SIG-M5 (cell line): Measurements from ENCODE around the gene LRFN5.
"Not testable (repeated sequence)": the region's sequence is repeated elsewhere in the genome, so short reads cannot be mapped to it uniquely, and the experiment has no call there.

Source experiments
- DNase-seq: peaks from one replicate; lab custom pipeline; 2025; lab: John Stamatoyannopoulos, UW

The LRFN5 gene

DNA sequence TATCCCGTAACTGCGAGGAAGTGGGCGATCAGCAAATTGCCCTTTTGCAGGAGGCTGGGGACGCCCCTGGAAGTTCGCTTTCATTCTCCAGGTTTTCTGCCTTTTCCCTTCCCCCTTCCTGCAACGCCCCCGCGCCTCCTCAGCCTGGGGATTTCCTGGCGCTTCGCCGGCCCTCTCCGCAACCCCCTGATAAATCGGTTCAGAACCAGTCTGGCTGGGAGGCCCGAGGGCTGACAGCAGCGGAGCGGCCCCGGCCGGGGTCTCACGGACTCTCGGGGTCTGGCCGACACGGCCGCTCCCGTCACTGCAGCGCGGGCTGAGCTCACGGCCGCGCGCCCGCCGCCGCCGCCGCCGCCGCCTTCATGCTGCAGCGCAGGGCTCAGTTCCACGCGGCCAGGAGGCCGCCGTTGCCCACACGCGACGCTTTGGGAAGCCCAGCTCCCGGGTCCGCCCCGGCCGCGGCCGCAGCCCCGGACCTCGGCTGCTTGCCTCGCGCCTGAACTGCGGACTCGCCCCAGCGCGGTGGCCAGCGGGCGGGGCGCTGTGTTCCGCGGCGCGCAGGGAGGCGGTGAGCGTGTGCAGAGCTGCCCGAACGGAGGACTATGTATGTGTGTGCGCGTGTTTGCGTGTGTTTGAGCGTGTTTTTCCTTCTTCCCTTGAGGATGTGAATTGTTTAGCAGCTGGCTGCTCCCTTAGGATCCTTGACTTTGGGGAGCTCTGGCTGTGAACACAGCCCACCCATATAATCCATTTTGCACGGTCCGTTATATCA, at the start of gene LRFN5:
LRFN5 (plus strand) TSS at position 345 of the 772 bp plus-strand sequence.
- DNase-seq = no peak

DNA sequence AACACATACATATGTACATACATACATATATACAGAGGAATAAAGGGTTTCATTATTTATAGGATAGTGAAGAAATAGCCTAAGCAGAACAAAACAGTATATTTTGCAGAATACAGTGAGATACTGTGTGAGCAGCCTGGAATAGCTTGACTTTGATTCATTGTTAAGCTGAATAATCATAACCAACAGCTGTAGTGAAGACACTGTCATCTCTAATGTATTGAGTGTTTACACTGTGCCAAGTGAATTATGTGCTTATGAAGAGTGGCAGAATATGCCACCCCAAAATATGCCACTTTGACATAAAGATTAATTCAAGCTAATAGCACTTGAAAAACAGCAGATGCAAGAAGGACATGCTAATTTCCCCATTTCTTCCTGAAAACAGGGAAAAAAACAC, 48.2 kb upstream of the LRFN5 start:
- DNase-seq = no peak

DNA sequence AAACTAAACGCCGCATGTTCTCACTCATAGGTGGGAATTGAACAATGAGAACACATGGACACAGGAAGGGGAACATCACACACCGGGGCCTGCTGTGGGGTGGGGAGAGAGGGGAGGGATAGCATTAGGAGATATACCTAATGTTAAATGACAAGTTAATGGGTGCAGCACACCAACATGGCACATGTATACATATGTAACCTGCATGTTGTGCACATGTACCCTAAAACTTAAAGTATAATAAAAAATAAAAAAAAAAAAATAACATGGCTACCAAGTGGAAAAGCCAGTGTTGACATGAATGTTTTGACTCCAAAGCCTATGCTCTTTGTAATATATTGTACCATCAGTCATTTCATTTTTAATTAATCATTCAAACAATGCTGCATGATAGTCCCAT, 39.8 kb upstream of the LRFN5 start:
- DNase-seq = not testable (repeated sequence)

DNA sequence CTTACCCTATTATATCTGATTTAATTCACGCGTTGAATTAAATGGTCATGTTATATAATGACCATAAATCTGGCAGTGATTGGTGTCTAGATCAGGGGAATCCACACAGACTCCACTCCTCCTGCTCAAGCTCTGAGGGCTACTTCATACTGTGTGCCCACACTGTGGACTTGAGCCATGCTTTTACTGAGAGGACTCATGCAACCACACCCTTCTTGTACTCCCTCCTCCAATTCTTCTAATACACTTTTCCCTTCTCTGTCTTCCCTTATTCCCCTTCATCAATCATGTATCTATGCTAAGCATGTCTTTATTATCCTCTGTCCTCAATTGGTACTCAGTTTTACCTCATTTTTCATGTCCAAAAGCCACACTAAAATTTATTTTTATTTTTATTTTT, 37.7 kb upstream of the LRFN5 start:
- no peak for DNase-seq

DNA sequence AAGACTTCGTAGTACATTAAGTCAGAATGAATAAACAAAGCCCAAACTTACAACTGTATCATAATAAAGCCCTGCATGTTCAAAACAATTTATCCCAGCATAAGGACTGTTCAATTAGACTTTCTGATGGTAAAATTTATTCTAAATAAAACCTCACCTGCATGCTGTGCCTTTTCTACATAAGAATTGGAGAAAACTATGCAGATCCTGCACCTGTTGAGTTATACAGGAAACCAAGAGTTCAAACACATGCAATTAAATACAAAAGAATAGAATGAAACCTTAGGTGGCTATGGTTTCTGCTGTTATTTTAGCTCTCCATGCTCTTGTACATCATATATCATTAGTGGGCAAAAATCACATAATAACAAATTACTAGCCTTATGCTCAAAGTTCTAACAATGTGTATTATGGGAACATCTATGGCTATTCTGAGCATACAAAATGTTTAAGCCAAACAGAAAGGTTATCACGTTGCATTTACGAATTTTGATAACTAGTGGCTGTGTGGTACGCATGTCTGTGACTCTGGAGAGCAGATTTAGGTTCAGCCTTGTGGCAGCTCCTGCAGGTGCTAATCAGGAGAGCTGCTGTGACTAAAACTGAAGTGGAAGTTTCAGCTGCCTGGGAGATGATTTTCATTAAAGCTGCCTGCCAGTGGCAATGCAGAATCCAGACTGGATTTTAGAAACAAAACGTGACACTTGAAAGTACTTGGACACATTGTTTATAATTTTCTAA, 36.1 kb upstream of the LRFN5 start:
- DNase-seq = no peak

DNA sequence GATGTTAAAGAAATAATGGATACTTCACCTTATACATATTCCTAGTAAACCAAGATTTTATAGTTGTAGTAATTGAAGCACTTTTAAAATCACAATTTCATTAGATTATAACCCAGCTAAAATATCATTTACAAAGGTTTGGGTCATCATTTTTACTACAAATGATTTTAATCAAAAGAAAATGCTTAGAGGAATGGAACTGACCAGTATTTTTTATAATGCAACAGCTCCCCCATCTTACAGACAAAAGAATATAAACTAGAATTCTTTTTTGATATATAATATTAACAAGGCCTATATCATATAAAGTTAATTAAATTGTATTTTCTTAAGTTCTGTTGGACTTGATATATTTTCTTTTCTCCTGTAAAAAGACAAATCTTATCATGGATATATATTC, 20.4 kb upstream of the LRFN5 start:
- DNase-seq = no peak

DNA sequence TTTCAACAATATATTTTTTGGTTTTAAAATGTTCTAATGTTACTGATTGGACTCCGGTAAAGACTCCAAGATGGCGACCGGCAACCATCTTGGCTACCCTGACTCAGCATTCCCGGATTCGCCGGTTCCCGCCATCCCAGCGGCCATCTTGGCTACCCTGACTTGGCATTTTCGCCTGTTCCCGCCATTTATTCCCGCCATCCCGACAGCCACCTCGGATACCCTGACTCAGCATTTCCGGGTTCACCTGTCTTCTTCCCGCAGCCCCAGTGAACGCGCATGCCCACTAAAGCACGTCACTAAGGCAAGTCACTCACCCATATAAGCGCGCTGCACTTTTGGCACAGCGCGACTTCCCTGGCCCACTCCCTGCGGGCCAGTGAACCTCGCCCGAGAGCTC, 9.0 kb upstream of the LRFN5 start:
- no peak for DNase-seq

DNA sequence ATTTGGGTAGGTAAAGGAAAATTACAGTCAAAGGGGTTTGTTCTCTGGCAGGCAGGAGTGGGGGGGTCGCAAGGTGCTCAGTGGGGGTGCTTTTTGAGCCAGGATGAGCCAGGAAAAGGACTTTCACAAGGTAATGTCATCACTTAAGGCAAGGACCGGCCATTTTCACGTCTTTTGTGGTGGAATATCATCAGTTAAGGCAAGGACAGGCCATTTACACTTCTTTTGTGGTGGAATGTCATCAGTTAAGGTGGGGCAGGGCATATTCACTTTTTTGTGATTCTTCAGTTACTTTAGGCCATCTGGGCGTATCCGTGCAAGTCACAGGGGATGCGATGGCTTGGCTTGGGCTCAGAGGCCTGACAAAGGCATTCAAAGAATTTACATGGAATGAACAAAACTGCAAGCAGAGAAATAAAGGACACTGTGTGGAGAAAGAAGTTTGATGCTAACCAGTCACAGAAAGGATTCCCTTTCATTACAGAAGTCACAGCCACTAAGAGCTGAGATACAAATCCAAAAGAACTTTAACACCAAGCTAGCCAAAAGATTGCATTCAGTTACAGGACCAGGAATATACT, 6.8 kb upstream of the LRFN5 start:
- DNase-seq = not testable (repeated sequence)

DNA sequence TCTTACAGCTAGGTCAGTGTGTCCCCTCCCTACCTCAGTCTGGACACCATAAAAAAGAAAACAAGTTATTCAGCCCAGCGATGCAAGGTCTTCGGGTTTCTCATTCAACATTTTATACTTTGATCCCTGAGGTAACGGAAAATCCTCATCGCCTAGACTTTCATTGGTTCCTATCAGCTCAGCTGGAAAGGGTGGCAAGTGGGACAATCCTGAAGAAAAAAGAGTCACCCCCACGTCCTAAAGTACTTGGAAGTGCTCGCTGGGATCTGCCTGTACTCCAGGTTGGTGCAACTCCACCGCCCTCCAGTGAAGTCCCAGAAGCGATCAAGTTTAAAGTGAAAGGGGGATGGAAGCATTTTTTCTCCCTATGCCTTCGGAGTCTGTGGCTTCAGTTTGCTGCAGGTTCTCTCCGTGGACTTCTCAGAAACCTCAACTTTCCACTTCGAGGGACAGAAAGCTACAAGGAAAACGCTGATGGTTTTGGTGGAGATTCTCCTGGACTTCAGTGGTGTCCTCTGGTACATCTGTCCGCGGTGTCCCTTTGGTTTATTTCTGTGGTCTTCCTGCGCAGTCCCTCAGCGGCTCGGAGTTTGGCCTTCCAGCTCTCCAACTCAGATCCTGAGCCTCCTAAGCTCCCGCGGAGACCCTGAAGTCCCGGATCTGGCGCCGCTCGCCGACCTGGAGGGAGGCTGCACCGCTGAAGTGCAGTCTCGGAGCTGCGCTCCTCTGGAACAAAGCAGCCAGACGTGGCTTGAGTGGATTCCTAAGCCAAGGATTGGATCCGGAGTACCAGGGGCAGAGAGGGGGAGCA, 1.8 kb upstream of the LRFN5 start:
- DNase-seq = no peak

DNA sequence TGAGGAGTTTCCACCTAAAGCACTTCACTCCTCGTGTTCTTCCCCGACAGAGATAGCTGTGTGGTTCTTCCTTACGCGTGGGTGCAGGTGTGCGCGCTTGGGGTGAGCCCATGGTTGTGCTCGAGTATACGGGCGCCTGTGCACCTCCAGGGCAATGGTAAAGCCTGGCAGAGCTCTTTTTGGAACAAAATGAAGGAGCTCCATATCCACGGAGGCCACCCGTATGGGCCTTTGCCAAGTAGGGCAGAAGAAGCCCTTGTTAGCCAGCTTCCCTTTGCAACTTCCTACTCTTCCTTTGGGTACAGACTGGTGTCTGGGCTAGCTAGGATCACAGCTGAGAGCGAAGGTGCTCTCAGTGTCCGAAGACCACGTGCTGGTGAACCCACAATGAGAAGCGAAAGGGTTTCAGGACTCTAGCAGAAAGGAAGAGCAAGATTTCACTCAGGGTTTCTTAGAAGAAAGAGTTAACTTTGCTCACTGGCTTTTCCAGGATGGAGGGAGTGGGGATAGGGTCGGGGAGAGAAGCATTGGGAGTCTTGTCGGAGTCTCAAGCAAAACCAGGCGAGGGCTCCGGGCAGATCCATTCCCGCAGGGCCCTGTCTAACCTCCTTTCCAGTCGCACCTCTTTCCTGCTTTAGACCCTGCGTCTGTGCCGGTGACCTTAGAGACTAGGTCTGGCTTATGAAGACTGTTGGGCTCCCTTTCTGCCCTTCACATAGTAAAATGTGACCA, 960 bp upstream of the LRFN5 start:
- DNase-seq = no peak

DNA sequence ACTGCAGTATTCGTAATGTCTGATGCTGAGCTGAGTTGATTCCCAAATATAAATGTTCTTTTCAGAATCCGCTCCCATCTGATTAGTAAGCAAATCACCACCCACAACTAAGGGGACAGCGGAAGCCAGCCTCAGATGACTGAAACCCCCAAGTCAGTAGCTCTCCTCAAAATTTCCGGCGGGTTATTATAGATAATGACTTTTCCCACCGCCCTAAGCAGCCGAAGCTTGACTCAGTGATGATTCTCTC, 469 bp upstream of the LRFN5 start:
- DNase-seq = no peak

DNA sequence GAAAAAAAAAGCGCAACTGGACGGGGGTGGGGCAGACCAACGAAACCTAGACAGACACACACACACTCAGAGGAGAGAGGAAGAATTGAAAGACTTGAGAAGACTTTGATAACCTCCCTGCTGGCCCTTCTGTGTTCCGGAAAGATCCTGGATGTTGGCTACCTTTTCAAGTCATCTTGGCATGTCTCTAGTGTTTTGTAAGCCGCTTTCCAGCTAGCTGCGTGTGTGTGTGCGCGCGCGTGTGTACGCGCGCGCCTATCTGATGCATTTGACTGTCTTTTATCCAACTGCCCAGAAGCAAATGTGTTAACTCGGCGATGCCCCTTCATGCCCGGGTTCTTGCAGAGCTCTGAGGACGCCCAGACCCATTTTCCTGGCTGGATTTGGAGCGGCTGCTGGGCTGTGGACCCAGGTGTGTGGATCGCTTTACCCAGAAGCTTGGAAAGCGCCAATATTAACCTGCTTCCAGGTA, 664 bp downstream of the LRFN5 start:
- no peak for DNase-seq

DNA sequence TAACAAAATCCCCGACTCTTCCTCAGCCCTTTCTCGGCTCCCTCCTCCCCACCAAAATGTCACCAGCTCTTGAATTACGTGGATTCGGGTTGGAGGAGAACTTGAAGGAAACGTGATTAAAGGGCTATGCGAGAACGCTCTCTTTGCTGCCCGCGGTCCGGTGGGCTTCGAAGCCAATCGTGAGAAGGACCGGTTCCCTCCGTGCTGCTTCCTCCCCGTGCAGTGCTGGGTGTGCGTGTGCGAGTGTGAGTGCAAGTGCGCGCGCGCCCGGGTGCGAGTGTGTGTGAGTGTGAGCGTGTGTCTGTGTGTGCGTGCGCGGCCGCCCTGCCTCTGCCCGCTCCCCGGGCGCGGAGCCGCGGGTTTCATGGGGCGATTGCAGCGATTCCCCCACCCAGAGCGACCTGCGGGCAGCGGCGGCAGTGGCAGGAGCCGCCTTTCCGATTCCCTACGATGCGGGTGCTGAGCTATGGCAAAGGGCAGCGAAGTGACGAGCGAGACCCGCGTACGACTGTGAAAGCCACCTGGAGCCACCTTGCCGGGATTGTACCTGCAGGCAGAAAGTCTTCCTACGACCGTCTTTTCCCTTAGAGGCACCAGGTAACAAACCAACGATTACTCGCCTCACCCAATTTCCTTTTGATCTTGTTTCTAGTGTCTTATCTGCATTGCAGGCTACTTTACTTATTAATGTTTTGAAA, 1.4 kb downstream of the LRFN5 start:
- no peak for DNase-seq

DNA sequence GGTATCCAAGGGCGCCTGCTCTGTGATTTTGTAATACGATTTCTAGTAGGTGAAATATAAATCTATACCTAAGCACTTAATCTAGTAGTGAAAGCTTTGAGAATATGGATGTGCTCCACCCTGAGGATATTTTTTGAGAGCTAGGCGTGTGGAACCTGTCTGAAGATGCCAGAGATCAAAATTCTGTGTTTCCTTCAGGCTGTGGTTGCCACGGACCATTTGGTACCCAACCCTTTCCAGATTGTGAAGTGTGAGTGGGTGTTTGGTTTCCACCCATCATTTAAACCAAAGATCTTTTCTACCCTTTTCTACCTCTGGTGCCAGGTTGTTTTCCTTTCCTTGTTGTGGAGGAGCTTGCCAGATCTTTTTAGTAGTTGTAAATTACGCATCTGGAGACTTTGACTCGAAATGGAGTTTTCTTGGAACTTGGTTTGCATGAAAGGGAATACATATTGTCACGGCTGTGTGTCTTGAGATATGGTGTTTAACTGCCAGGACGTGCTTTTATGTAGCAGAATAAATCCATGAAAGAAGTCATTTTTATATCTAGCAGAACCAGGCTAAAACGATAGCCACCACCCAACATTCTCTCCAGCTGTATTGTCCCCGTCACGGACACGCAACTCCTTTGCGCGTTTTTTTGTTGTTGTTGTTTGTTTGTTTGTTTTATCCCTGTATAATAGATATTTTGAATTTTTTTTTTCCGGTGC, 2.2 kb downstream of the LRFN5 start:
- no peak for DNase-seq

DNA sequence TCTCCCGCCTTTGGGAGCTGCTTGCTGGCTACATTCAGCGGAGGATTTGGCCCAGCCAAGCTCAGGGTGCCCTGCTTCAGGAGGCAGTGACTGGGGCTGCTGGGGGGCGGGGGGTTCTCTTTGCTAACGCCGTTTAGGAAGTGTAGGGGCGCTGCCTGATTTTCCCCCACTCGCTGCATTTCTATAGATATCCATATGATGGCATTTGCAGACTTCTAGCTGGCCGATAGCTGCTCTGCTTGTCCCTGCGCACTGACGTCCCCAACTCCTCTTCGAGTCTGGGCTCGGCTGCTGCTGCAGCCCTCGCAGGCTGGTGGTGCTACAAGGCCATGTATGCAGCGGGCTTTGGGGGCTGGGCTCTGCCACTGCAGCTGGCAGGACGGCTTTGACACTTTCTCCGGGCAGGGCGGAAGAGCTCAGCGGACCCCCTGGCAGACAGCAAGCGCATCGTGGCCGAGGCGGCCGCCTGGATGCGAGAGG, 3.1 kb downstream of the LRFN5 start:
- no peak for DNase-seq

DNA sequence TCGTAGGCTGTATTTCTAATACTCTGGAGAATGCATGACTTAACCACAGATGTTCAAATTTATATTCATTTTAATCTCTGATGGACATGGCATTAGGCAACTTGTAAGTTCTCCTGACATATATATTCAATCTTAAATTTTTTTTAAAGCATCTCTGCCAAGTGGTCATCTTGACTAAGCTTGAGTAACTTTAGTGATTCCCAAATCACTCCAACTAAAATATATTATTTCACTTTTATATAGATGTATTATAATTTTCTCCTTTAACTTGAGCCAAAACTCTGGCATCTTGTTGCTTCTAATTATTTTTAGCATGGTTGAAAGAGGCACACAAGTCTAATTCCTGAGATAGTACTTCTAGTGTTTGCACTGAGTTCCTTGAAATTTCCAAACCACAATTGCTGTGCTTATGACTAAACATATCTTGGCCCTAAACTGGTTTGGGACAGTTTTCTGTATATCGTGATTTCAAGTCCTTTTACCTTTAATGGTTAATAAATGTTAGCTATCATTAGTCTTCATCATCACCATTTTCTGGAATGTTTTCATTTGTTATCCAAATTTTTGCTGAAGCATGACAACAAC, 8.4 kb downstream of the LRFN5 start:
- DNase-seq = no peak

DNA sequence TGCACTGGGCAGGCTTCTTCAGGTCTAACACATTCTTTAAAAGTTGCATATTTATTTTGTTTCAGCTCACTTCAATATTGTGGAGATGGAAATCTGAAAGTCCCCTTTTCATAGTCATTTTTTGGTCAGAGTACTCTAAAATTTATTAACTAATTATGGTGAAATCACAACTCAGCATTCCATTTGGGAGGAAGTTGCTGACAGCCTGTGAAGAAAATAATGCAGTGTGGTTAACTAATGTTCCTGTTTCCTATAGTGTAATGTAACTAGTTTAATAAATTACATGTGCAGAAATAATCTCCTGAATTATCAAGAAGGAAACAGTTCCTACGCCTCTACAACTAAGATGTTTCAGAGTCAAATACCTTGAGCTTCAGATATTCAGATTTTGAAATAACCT, 17.1 kb downstream of the LRFN5 start:
- DNase-seq = no peak

DNA sequence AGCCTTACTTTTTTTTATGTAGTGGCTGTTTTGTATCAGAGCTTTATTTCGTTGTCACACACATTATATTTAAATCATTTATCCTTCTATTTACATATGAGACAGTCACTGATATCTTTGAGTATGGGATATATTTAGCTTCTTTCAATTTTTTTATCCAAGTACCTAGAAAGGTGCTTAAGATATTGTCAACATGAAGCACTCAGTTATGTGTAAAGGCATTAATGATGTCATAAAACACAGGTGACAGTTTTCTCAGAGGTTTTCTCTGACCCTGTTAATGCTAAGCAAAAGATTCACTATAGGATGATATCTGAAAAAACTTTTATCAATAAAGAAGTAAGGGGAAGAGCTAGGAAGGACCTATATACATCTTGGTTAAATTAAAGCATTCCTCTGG, 23.2 kb downstream of the LRFN5 start:
- DNase-seq = no peak

DNA sequence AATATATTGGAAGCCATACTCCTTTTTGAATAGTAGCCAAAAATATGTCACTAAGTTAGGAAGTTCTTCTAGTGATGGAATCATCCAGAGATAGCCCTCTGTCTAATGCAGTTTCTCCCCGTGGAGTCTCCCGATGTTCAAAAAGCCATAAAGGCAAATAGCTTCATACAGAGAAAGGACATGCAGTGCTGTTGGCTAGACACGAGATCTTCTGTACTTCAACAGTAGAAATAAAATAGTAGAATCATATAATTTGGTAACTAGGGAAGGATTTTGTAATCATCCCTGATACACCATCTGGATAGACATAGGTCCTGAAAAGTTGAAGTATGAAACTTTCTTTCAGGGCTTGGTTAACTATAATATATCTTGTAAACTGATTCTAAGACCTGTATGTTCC, 27.6 kb downstream of the LRFN5 start:
- DNase-seq = no peak
